ENCODE results near the gene SV2B.

DNA sequence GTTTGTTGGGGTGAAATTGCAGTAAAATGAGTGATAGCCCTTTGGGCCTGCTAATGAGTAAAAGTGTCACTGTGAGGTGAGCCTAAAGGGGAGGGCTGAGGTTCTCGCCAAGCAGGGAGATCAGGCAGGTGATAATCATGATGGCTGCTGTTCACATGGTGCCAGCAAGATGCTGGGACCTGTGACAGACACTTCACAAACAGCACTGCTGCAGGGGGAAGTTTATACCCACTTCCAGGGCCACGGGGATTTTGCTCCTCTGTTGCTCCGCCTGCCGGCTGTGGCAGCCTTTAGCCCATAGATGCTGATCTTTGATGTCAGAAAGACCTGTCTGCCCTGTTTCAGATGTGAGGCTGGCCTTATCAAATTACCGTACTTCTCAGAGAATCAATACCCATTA is 96.7 kb downstream of the SV2B start:
- TF ChIP-seq, protein P1, sequence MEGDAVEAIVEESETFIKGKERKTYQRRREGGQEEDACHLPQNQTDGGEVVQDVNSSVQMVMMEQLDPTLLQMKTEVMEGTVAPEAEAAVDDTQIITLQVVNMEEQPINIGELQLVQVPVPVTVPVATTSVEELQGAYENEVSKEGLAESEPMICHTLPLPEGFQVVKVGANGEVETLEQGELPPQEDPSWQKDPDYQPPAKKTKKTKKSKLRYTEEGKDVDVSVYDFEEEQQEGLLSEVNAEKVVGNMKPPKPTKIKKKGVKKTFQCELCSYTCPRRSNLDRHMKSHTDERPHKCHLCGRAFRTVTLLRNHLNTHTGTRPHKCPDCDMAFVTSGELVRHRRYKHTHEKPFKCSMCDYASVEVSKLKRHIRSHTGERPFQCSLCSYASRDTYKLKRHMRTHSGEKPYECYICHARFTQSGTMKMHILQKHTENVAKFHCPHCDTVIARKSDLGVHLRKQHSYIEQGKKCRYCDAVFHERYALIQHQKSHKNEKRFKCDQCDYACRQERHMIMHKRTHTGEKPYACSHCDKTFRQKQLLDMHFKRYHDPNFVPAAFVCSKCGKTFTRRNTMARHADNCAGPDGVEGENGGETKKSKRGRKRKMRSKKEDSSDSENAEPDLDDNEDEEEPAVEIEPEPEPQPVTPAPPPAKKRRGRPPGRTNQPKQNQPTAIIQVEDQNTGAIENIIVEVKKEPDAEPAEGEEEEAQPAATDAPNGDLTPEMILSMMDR (IDR thresholded peaks at IDR 0.05) = no peak
- no peak for TF ChIP-seq POLR2A (IDR thresholded peaks at IDR 0.05)

Measured in adrenal gland (tissue), 5 donors.